ENCODE measurements around the gene CLDN10. TPM values are rescaled to one million over a fixed set of nuclear protein-coding genes. Genes with fewer than 3 reads are reported as not detected.

The CLDN10 gene
- total RNA-seq, 1 donor from 2014 or later = 0.20 TPM

DNA sequence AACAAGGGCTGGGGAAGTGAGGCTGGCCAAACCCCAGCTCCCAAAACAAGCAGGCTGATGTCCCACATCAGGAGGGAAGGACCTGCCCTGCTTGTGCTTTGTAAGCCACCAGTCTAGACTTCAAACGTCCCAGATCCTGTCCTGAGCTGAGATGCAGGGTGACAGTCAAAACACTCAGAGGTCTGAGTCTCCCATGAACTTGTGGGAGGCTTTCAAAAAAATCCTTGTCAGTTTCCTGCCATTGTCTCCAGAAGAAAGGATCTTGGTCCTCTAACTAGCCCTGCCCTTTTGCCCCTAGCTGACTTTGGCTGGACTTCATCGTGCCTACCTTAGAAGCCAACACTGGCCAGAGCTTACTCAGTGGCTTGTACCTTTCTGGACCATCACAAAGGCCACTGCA, 48.7 kb downstream of the CLDN10 start:
- peak in 1 of 2 donors; percentile 72 for DNase-seq (ENCODE audit: low read depth in 2 of 2)

DNA sequence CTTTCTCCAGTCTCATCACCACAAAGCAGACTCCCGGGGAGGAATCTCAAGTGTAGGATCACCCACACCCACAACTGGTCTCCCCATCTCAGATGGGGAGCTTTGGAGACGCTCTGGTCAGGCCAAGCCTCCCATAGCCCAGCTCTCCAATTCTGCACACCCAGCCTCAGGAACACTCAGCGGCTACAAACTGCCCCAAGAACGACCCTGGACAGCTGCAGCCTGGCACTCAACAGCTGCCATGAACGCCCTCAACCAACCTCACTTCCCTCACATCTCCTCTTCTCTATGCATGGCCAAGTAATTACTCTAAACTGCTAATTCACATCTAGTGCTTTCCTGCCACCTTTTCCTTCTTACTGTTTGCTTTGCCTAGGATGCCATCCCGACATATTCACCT, 49.4 kb downstream of the CLDN10 start:
- DNase-seq (ENCODE audit: low read depth in 2 of 2) = no peak

DNA sequence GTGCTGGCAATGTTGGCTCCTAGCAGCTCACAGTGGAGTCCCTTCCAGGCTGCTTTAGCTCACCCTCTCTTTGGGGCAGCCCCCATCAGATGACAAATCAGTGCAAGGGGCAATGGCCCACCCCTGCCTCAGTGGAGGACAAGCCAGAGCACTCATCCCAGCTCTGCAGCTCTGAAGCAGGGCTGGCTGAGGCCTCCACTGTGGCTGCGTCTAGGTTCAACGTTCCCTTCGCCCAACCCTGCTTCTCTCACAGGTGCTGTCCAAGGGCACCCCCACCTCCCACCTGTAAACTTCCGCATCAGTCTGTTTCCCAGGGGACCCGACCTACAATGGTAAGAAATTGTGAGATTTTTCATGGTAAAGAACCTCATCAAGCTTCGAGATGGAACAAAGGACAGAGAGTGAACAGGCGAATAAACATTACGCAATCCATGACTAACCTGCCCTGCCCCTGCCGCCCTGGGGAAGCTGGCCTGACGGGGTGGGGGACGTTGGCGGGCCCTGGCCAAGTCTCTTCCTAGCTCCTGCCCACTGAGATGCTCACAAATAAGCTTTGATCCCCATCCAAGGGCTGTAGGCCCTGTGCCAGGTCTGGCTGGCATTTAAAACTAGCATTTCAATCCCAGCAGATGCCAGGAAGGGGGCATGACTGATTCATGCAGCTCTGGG, 51.5 kb downstream of the CLDN10 start:
- DNase-seq (ENCODE audit: low read depth in 2 of 2) = peak; percentile 68 to 71

DNA sequence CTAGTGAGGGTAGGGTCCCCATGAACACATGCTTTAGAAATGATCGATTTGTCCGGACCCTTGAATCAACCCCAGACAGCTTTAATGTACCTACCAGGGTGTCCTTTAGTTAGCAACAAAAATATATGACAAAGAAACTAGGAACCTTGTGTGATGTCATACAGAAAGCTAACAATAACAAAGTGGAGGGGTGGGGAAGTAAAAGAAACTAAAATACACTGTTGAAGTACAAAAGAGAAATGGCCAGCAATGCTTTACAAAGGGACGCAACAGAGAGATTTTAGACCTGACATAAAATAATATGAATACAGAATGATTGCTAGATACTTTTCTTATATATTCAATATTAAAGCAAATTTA, 52.0 kb downstream of the CLDN10 start:
- DNase-seq (ENCODE audit: low read depth in 2 of 2) = peak; percentile 27 to 41

DNA sequence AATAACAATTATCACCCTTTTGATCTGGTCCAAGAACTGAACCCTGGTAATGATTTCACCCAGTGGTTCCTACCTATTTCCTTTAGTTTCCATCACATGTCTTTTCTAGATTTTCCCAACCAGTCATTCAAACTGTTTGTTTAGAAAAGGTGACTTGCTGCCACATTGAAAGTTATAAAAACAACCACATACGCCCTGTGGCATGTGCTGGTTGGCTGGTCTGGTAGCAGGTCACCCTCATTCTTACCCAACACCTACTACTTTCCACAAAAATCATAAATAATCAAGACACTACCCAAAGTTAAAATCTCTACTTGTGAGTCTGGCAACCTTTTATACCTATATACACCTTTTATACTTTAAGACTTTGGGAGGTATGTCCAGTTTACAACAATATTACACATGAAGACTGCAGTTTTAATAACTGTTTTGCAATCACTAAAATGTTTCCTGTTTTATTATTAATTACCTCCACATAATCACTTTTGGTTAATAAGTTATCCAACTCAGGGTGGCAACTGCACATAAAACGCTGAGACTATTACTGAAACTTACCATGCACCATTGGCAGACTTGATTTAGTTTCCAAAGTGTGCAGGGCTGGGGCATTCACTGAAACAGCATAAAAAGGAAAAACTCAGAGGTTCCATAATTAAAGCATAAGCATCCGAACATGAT, 53.1 kb downstream of the CLDN10 start:
- peak in 1 of 2 donors; percentile 12 for DNase-seq (ENCODE audit: low read depth in 2 of 2)

DNA sequence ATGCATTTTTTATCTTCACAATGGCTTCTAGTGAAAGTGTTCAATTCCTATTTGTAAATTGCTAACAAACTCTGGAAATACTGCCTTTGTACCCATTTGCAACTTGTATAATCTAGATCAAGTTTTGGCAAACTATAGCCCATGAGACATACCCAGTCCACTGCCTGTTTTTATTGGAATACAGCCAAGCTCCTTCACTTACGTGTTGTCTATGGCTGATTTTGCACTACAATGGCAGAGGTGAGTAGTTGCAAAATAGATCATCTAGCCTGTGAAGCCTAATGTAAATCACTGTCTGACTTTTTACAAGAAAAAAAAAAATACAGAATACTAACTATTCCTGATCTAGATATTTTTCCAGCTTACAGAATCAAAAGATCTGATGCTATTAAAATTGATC, 54.8 kb downstream of the CLDN10 start:
- DNase-seq (ENCODE audit: low read depth in 2 of 2) = peak; percentile 85

DNA sequence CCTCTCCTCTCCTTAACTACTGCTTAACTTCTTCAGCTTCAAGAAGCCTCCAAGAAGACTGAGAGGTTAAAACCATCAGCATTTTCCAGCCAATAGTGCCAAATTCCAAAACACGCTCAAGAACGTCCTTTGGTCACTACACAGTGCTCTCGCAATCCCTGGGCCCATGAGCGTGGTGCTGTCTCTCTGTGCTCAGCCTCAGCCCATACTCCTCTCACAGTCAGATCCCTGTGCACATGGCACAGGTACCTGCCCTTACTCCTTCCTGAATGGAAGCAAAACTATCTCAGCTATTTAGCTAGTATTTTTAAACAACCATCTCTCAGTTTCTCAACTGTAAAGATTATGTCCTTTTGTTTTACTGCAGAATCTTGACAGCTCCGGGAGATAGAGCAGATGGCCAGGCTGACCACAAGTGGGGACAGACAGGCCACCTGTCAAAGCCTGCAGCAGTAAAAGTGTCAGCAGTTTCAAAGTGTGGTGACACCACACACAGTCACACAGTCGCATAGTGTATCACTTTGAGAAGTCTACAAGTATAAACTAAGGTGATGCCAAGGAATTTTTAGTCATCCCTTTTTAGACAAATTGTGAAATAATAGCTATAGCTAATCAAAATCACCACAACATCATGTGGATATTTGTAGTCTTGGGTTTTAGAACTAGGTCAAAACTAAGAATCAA, 56.3 kb downstream of the CLDN10 start:
- no peak for DNase-seq (ENCODE audit: low read depth in 2 of 2)

DNA sequence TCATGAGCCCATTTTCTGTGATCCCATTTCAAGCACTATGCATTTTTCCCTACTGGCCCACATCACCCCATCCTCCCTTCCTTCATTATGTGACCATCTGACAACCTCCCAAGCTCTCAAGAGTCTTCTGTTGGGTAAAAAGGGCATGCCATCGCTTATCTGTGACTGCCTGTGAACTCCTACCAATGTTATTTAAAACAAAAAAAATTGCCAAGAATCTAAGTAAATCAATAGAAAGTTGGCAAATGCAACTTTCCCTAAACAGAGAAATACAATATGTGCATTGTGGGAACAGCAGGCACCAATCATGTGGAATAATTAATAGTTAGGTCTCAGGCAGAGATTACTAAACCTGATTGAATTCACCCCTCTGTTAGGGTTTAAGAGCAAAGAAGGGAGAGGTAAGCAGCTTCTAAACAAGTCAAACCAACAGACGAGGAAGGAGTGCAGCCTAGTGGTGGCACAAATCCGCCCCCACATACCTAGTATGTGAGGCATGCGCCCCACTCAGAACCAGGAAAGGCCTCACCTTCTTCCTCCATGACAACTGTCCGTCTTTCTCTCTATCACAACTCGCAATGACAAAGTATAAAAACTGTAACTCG, 62.2 kb downstream of the CLDN10 start:
- DNase-seq (ENCODE audit: low read depth in 2 of 2) = no peak

DNA sequence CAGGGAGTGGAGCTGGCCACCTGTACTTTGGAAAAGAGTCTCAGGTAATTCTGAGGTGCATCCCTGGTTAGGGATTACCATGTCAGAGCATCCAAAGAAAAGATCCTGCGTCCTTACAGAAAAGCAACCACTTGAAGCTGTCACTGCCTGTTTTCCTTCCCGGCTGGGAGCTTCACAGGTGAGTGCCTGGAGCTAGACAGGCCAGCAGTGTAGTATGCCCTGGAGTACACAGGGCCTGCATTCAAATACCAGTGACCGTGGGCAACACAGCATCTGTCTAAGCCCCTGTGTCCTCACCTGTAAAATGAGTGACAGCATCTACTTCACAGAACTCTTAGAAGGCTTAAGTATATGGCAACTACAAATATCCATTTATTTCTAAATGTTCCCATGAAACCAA, 63.0 kb downstream of the CLDN10 start:
- DNase-seq (ENCODE audit: low read depth in 2 of 2) = no peak

DNA sequence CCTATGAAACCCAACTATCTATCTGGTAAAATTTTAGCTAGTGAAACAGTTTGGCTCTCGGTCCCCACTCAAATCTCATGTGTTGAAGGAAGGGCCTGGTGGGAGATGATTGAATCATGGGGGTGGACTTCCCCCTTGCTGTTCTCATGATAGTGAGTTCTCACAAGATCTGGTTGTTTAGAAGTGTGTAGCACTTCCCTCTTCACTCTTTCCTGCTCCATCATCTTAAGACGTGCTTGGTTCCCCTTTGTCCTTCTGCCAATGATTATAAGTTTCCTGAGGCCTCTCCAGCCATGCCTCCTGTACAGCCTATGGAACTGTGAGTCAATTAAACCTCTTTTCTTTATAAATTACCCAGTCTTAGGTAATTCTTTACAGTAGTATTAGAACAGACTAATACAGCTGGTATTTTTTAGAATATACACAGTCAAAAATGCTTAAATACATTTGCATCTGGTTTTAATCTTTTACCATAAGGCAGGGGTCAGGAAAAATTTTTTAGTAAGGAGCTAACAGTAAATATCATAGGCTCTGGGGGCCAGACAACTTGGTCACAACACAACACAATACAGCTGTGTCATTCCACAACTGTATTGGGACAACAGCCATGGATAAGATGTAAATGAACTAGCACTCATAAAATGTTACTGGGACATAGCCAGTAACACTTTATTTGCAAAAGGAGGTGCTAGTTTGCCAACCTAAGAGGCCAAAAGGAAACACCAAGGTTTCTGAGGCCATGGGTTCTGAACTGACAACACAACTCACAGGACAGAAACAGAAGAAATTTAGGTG, 67.7 kb downstream of the CLDN10 start:
- DNase-seq (ENCODE audit: low read depth in 2 of 2) = no peak

DNA sequence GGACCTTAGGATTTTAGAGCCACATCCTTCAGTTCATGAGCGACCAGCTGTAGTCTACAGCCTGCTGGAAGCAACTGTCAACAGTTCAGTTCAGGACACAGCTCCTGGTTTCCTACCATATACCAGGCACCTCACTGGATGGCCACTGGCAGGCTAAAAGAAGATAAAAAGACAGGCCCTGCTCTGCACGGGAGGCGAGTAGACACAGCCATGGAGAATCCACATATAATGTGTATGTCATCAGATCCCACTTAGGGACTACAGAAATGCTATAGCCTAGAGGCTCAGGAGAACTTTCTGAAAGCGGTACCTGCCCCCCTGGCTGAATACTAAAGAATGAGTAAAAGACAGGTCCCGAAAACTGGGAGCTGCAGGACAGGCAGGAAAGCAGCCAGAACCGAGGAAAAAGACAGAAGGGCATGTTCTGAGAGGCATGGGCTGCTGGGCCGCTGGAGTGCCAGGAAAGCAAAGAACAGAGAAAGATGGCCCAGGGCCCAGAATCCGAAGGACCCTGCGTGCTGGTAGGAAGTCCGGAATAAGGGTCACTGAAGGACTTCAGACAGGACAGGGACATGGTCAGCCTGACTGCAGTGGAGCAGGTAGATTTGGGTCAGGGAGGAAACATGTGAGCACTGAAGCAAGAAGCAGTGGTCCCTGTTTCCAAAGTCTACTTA, 68.4 kb downstream of the CLDN10 start:
- DNase-seq (ENCODE audit: low read depth in 2 of 2) = no peak

DNA sequence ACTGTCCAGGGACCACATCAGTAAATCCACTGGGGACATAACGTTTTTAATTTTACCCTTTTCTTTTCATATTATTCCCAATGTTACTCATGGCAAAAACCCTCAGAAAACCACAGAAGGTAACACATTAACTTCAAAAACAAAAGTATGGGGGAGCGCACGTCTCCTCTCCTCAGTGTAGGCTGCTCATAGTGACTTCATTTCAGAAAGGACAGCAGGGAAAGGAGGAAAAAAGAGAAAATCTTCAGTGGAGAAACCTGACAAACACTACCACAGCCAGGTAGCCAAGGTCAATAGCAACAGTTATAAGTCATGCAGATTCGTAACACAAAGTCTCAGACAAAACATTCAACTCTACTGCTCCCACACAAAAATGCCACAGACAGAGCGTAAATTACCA, 70.6 kb downstream of the CLDN10 start:
- DNase-seq (ENCODE audit: low read depth in 2 of 2) = no peak

DNA sequence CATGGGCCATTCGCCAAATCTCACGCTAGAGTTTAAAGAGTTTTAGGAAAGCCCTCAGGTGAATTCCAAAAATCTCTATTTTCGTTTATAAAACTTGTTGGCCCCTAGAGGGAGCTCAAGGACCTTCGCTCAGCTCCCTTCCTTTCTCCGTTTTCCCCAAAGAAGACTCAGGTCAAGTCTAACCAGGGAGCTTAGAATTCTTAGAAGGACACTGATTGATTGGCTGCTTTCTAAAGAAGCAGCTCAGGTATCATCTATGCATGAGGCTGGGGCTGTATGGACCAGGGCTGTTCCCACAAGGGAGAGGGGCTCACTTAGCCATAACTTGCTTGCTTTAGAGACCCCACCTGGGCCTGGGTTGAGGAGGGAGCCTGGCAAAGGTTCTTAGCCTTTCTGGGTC, 71.5 kb downstream of the CLDN10 start:
- peak; percentile 64 to 70 for DNase-seq (ENCODE audit: low read depth in 2 of 2)

DNA sequence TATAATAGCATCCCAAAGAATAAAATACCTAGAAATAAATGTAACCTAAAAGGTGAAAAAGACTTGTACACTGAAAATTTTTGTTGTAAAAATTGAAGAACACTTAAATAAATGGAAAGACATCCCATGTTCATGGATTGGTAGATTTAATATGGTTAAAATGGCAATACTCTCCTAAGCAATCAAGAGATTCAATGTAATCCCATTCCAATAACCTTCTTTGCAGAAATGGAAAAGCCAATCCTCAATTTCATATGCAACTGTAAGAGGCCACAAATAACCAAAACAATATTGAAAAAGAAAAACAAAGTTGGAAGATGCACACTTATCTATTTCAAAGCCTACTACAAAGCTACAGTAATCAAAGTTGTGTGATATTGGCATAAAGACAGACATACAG, 74.2 kb downstream of the CLDN10 start:
- DNase-seq (ENCODE audit: low read depth in 2 of 2) = no peak

DNA sequence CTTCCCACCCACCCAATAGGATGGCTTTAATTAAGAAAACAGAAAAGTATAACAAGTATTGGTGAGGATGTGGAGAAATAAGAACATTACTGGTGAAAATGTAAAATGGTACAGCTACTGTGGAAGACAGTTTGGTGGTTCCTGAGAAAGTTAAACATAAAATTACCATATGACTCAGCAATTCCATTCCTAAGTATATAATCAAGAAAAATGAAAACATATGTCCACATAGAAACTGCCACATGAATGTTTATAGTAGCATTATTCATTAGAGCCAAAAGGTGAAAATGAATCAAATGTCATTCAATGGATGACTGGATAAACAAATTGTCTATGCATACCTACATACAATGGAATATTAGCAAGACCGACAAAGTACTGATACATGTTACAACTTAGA, 75.1 kb downstream of the CLDN10 start:
- peak in 1 of 2 donors; percentile 15 for DNase-seq (ENCODE audit: low read depth in 2 of 2)

DNA sequence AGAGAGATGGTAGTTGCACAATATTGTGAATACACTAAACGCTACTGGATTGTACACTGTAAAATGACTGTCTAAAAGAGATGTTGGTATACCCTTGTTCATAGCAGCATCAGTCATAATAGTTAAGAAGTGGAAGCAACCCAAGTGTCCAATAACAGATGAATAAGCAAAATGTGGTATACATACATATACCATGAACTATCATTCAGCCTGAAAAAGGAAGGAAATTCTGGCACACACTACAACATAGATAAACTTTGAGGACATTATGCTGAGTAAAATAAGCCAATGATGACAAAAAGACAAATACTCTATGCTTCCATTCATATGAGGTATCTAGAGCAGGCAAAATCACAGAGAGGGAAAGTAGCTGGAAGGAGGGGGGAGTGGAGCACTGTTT, 76.0 kb downstream of the CLDN10 start:
- DNase-seq (ENCODE audit: low read depth in 2 of 2) = no peak

DNA sequence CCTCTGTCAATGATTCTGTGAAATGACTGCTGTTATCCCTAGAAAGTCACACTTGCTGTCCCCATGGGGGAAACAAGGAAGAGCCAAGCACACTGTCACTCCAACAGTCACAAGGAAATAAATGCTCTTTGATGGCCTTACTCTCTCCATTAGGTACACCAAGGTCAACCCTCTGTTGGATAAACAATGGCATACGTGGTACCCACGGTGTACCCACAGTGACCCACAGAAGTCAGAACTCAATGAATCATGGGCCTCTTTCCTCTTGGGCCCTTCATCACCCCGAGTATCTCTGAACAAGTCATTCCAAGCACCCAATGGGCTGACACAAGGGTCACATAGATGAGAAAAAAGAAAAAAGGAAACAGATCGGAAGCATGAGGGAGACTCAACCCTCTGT, 76.6 kb downstream of the CLDN10 start:
- DNase-seq (ENCODE audit: low read depth in 2 of 2) = no peak

Measured in lung microvascular endothelial cell (primary cell).